HK-2 (cell line): ENCODE data around the gene ADGRV1.
A peak's percentile ranks its signal among the peaks of the same experiment; 100 is the strongest.
"Not testable (repeated sequence)": the region's sequence is repeated elsewhere in the genome, so short reads cannot be mapped to it uniquely, and the experiment has no call there.

Experiments used
- DNase-seq: peaks from one replicate; pipeline ENCODE4 v3.0.0-alpha.2; 2018; ENCODE audit not compliant: unreplicated experiment

ADGRV1 gene

DNA sequence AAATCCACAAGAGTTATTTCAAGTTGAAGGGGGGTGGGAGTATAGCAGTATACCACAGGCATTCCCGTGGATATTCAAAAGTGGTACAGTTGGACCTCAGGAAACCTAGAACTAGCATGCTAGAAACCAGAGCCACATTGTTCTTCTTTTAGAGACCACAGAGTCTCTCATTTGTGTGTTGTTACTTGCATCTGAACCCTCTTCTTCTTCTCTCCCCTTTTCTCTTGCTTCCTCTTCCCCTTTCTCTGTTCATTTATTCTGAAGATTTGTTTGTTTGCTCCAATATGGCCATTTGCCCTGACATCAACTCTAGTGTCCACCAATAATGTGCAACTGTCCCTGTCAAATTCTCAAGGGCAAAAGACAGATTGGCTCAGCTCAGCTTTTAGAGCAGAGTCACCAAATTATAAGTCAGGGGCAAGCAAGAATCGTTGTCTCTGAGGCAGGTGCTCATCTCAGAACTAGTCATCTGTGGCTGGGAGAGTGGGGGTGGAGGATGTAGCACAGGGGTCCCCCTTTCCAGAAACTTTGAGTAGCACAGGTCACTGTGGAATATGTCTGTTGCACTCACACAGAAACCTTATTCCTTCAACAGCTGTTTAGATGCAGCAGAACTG, 503.5 kb downstream of the ADGRV1 start:
- DNase-seq = no peak

DNA sequence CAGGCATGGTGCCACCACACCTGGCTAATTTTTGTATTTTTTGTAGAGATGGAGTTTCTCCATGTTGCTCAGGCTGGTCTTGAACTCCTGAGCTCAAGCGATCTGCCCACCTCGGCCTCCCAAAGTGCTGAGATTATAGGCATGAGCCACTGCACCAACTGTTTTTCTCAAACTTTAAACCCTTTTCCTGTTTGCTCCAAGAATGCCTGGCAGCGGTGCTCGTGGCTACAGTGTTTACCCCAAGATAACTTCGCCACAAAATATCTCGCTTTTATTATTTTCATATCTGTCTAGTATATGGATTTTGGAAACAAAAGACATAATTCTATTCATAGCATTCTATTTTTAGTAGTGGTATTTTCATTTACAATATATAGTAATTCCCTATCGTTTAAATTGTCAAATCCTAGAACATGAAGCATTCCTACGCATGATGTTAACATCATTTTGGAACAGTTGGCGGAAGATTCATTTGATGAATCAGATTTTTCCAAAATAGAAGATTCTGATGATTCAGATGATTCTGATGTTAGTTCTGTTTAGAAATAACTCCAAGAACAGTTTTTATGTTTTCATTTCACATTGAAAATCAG, 504.6 kb downstream of the ADGRV1 start:
- DNase-seq = not testable (repeated sequence)

DNA sequence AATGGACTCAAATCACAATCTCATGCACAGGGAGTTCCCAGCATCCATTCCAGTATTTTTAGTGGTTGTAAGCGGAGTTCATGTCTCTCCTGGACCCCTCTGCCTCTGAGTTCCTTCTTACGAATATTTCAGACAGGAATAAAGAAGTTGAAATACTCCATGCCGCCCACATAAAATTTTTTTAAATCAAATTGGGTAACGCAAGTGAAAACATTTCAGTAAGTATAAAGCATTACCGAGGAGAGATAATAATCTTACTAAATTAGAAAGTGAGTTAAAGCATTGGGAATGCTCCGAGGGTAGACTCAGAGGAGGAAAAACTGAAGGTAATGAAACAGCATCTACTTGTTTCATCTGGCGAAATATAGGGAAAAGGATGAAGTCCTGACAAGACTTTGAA, 506.9 kb downstream of the ADGRV1 start:
- DNase-seq = no peak

DNA sequence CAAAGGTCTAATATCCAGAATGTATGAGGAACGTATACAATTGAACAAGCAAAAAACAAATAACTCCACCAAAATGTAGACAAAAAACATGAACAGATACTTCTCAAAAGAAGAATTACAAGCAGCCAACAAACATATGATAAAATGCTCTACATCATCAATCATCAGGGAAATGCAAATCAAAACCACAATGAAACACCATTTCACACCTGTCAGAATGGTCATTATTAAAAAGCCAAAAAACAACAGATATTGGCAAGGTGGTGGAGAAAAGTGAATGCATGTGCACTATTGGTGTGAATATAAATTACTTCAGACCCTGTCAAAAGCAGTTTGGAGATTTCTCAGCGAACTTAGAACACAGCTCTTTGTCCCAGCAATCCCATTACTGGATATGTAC, 510.8 kb downstream of the ADGRV1 start:
- DNase-seq = no peak

DNA sequence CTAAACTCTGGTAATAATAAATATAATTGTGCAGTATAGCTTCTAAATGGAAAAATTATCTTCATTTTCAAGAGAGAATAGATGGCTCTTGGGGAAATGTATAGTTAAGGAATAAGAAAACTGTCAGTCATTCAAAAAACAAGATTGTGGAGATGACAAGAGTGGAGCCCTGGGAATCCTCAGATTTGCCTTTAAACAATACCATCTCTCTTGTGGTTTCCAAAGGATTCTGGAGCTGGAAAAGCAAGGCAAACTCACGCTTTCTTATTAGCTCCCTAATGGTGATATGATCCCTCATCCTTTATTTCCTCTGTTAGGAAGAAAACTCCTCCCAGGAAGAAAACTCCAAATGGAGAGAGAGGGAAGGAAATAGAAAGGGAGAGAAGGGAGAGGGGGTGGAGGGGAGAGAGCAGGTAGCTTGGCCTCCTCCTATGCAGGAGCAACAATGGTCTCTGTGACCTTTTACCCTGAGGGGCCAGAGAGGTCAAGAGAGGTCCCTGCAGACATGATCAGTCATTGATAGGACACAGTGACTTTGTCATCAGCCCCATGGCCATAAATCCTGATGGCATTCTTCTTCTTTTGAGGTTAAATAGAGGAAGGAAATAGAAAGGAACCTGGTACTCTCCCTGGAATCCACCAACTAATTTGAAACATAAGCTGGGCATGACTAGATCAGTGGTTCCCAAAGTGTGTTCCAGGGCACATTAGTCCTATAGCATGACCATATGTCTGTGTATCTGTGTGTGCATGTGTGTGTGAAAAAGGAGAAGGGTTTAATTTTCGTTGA, 512.4 kb downstream of the ADGRV1 start:
- no peak for DNase-seq

GRCh38 chr5:91072881-91073280, 514.3 kb downstream of the ADGRV1 start:
- no peak for DNase-seq

GRCh38 chr5:91074615-91075014, 516.0 kb downstream of the ADGRV1 start:
- peak; percentile 7 for DNase-seq

- no peak for DNase-seq
Measured at GRCh38 chr5:91076138-91076537, 517.5 kb downstream of the ADGRV1 start.

DNA sequence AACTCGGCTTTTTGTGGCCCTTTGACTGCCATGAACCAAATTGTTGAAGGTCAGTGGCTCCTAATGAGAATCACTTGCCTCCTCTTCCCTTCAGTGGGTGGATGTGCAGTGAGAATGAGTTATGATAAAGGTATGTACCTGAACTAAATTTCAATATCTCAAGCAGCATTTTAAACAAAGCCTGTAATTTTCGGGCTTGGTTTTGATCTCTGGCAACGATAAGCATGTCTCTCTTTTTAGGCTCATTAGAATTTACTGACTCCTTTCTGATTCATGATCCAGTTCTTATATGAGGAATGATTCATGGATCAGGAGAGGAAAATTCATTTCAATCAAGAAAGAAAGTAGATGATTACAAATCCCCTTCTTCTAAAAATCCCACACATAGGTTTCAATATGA, 519.0 kb downstream of the ADGRV1 start:
- no peak for DNase-seq

DNA sequence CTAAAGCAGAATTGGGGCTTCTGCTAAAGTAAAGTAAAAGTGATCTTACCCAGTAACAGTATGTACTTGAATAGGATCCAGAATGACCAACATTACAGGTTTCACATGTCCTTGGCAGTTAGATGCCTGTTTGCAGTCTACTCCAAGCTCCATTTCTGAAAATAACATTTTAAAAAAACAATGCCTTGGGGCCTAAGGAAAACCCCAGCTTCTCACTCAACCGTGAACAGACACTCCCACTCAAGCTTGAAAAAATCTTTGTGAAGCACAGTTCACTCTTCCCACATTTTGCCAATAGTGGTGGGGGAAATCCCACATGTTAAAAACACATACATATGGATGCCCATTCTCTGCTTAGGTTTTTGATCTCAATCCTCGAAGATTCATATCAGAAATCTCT, 520.4 kb downstream of the ADGRV1 start:
- no peak for DNase-seq

DNA sequence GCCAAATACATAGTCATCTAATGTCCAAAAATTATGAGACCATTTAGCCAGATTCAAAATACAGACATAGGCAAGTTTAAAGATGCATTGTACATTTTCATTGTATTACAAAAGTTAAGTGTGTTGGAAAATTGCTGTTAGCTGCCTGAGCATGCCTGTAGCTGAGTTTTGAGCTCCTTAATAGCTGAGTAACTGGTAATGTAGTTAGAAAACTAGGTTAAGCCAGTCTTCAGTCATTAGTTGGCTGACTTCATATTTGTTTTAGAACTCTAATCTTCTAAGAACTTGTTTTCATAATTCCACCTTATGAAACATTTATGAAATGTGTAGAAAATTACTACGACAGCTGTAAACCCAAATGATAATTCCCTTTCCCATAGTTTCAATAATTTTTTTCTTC, 531.2 kb downstream of the ADGRV1 start:
- no peak for DNase-seq

DNA sequence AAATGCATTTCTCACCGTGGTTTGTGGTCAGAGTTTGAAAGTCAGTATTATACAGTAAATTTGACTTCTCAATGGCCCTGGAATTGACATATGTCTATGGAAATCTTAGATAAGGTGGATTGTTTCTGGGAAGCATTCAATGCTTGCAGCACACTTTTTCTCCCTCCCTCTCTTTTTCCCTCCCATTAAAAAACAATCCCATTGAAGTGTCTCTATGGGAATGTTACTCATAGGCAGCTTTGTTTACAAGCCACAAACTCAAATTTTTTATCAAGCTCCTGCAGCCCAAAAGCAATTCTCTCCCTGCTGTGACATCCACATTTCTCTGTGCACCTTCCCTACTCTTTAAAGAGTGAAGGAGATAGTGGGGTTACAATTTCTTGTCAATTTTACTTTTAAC, 532.4 kb downstream of the ADGRV1 start:
- DNase-seq = no peak

DNA sequence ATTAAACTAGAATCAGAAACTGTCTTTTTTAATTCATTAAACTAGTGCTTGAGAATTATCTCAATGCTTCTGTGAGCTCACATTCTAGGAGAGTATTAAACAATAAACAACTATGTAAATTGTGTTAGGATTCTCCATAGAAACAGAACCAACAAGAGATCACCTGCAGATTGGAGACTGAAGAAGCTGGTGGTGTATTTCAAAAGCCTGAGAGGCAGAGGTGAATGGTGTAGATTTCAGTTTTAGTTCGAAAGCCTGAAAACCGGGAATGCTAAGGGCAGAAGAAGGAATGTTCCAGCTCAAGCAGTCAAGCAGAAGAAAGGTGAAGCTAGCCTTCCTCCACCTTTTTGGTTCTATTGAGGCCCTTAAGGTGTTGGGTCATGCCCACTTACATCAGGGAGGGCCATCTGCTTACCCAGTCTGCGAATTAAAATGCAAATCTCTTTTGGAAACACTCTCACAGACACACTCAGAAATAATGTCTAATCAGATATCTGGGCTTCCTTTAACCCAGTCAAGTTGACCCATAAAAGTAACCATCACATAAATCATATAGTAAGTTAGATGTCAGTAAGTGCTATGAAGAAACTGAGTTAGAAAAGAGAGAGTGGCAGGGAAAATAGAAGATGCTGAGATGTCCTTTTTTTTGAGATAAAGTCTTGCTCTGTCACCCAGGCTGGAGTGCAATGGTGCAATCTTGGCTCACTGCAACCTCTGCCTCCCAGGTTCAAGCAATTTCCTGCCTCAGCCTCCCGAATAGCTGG, 533.1 kb downstream of the ADGRV1 start:
- DNase-seq = no peak

DNA sequence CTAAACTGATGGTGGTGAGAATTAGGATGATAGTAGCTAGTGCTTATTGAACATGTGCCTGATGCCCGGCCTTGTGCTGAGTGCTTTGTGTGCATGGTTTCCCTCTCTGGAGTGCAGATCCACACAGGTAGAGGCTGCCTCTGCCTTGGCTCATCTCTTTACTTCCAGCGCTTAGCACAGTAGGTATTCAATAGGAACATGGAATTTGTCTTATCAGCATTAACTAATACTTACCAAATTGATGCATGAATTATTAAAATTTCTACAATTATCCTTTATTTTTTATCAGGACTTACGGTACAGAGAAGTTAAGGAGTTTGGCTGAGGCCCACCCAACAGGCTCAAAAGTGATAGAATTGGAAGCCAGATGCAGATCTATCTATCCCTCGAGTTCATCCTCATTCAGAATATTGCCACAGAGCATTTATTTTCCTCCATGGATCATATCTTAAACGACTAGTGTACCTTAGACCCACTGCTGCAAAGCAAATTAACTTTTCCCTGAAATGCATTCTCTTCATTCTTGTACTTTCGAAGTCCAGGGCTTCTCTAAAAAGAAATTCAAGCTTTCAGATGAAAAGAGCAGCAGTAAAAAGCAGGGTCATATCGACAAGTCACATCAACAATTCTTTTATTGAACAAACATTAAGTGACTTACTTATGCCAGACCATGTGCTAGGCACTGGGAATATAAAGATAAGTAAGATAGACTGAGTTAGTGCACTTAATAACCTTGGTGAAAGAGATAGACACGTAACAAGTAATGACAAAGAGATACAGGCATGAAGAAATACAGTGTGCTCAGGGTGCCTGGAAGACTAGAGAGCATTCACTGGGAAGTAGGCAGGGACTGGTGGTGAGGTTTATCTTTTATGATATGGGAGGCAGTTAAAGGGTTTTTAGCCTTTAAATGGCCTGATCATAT, 534.5 kb downstream of the ADGRV1 start:
- DNase-seq = no peak

GRCh38 chr5:91095313-91095712, 536.7 kb downstream of the ADGRV1 start:
- DNase-seq = no peak

DNA sequence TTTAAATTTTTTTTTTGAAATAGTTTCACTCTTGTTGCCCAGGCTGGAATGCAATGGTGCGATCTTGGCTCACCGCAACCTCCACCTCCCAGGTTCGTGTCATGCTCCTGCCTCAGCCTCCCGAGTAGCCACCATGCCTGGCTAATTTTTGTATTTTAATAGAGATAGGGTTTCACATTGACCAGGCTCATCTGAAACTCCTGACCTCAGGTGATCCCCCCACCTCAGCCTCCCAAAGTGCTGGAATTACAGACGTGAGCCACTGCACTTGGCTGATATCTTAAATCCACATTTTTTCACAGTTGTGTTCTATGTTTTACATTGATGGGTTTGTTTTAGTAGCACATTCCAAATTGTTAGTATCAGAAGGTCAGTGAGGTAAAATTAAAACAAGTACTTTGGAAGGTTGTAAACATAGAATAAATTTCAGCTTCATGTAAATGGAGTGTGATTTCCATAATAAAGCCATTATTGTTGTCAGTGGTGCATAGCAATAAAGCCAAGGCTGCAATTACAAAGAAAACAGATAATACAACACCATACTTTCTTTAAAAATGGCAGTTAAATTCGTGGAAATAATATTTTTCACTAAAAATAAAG, 537.3 kb downstream of the ADGRV1 start:
- no peak for DNase-seq

- no peak for DNase-seq
Measured at GRCh38 chr5:91098541-91098940, 539.9 kb downstream of the ADGRV1 start.

DNA sequence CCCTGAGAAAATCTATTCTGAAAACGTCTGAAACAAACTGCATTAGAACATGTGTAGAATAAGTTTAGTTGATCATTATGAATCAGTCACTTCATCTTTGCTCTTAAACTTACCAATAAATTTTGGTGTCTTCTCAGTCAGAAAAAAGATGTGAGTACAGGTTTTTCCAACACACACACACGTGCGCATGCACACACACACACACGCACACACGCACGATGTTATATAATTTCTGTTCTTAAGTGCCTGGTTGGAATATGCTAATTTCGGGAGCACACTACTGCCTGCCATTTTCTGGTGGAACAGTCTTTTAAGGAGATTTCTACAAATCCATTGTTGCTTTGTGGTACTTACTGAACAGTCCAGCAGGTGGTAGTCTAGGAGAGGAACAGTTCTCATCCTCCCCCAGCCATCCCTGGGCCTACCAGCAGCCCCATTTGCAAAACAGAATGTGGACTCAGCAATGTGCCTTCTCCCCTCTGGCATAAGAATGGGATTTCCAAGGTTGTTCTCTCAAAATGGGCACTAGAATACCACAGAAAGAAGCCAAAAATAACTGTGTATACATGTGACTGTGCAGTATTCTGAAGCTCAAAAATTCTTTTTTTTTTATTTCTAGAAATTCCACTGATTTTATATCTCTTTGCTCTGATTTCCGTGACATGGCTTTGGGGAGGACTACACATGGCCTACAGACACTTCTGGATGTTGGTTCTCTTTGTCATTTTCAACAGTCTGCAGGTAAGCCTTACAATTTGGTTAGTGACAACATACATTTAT, 543.2 kb downstream of the ADGRV1 start:
- peak; percentile 41 for DNase-seq

- DNase-seq = no peak
Measured at GRCh38 chr5:91103353-91104061, 544.9 kb downstream of the ADGRV1 start.

- no peak for DNase-seq
Measured at GRCh38 chr5:91104062-91104448, 545.5 kb downstream of the ADGRV1 start.
